HepG2 (cell line): ENCODE results near the gene PTPRO.

Experiments used
- KLF15 ChIP-seq: sonication (generic); formaldehyde crosslinking; IDR thresholded peaks from 2 replicates; pipeline ENCODE4 v1.8.1; 2023; ENCODE audit warnings: borderline replicate concordance, mild to moderate bottlenecking, inconsistent platforms, missing genetic modification reagents, mixed read lengths
- MIXL1 ChIP-seq: IDR thresholded peaks from 2 replicates; pipeline ENCODE4 v1.6.1; 2016
- NFRKB ChIP-seq: fragments of 450-650 bp; IDR thresholded peaks from 2 replicates; pipeline ENCODE4 v1.6.1; 2017
- NR2F1 ChIP-seq, 2 experiments: fragments of 450-650 bp in 1 of 2; formaldehyde crosslinking in 1 of 2; IDR thresholded peaks; 2 replicates each; pipeline versions ENCODE4 v1.5.0 to v1.6.1; 2016 to 2020; ENCODE audit warnings: mild to moderate bottlenecking in 1 of 2, missing compliant biosample characterization in 1 of 2, missing genetic modification reagents in 1 of 2, moderate library complexity in 1 of 2
- TRAFD1 ChIP-seq: sonication (generic); formaldehyde crosslinking; IDR thresholded peaks from 2 replicates; pipeline ENCODE4 v1.5.1; 2020; ENCODE audit warnings: missing genetic modification reagents, mild to moderate bottlenecking, borderline replicate concordance

DNA sequence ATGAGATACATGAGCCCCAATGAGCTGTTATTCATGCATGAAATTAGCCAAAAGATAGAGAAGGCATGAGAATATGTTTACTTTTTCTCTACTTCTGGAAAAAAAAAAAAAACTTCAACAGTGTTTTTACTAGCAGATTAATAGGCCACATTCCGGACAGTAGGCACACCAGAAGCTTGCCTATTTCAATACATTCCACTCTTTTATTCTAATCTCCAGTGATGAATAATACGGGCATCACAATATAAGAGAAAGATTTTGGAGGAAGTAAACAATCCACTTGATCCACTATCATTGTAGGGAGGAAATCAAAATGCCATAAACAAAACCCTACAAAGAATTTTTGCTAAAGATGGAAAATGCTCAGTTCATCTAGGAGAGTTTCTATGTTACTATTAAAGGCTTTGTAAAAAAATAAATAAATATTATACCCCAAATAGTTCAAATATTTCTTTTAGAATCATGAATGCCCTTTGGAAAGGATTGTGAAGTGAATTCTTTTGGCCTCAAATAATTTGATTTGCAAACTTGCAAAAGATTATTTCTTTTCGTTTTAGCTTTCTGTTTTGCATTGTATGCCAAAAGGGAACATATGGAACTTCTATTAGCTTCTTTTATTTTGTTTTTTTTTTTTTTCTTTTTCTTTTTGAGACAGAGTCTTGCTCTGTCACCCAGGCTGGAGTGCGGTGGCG is 234.2 kb downstream of the PTPRO start:
- TF ChIP-seq KLF15 (no peak), NR2F1 (CRISPR knock-in tag; IDR thresholded peaks at IDR 0.05) (no peak), MIXL1 (CRISPR knock-in tag) (no peak), NFRKB (no peak), TRAFD1 (CRISPR knock-in tag) (no peak)
